Measurements from ENCODE around the gene FAHD1. TPM values are rescaled to one million over a fixed set of nuclear protein-coding genes. Genes with fewer than 3 reads are reported as not detected.

Gene FAHD1
- total RNA-seq, 1 experiment from 2014 or later = 29.2 TPM

DNA sequence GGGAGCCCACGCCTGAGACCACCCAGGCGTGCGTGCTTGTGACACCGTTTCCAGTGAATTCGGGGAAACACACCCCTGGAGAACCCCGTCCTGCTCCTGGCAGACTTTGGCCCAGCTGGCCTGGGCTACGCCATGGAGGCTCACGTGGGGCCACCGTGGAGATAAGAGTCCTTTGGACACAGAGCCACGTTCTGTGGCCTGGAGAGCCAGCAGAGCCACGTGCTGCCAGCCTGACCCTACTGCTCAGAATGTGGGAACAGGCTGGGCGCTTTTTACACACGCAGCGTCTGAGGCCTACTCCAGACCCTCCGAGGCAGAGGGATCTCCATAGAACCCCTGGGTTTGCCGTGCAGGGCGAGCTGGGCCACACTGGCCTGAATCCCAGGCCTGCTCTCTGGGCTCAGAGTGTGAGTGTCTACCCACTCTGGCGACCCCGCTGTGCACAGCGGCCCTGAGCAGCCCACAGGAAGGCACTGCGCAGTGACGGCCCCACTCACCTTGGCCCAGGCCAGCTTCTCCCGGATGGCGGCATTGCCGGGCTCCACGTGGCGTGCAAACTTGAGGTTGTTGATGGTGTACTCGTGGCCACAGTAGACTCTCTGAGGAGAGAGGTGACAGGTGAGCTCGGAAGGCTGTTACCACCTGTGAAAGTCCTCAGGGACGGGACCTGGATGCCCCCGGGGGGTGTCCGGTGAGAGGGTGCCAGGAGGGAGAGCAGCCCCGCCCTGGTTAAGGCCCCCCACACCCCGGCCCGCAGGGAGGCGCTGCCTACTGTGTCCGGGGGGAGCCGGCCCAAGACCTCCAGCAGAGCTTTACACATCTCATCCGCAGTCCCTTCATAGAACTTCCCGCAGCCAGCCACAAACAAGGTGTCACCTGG lies 10.4 kb upstream of the FAHD1 start:
- no peak for DNase-seq (ENCODE audit: extremely low read depth, low read depth)

DNA sequence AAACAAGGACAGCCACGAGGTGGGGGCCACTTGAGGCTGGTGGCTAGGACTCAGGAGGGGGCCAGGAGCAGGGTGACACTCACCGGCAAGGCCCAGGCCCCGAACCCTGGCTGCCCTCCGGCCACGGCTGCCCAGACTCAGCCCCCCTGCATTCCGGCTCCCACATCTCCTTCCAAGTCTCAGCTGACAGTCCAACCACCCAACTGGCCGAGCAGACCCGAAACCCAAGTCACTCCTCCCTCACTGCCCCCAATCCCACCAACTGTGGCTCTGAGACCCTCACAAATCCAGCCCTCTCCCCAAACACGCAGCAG lies 9.8 kb upstream of the FAHD1 start:
- no peak for DNase-seq (ENCODE audit: extremely low read depth, low read depth)

DNA sequence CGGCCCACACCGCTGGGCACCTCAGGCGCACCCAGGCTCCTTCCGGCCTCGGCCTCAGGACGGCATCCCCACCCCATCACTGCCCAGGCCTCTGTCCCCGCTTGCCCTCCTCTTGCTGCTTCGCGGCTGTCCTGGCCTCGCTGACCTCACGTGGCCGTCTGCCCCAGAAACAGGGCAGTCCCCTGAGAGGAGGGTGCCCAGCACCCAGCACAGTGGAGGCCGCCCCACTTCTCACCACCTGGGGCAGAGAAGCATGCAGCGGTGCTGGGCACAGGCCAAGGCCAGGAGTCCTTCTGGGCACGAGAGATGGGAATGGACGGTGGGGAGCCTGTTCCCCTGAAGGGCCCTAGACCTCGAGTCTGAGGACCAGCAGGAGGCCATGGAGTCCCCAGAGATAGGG lies 9.3 kb upstream of the FAHD1 start:
- no peak for DNase-seq (ENCODE audit: extremely low read depth, low read depth)

DNA sequence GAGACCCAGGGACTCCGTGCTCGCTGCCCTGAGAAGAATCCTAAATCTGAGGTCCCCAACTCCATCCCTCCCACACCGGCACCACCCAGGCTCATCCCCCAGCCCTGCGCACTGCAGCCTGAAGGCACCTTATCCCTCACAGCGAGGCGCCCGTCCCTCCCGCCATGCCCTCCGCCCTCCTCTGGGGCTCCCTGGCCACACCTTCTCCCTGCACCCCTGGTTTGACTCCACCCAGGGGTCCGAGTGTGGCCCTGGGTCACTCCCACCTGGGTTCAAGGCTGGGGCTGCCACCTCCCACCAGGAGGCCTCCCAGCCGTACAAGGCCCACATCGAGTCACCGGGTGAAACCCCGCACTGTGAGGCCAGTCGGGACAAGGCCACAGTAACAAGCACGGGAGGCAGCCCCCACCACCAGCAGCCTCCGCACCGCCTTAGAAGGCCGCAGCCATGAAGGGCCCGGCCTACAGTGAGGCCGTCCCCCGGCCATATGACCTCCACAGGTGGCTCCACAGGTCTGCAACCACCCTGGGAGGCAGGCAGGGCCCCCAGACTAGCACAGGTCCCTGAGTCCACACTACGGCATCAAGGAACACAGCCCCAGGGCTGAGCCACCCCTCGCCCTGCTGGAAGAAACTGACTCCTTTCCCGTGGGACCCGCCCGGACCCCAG lies 8.7 kb upstream of the FAHD1 start:
- no peak for DNase-seq (ENCODE audit: extremely low read depth, low read depth)

DNA sequence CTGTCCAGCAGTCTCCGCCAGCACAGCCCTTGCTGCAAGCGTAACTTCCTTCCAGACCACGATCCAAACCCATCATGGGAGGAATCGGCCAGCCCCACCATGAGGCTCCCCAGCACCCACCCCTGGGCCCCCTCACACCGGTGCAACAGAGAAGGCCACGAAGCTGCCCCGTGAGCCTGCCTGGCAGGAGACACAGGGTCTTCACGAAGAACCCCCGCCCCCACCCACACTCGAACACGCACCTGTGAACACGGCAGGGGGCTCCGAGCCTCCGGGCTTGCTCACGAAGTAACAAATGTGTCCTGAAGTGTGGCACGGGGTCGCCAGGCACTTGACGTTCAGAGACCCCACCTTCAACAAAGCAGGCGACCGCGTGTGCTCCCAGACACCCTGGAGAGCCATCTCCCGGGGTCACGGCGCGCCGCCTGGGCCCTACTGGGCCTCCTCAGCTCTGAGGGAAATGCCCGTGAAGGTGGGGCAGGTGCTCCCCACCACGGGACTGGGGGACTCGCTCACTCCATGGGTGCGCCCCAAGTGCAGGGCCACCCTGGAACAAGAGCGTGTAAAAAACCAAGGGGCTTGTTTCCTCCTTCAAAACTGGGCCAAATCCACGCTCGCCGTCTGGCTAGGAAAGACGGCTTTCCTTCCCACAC lies 8.0 kb upstream of the FAHD1 start:
- no peak for DNase-seq (ENCODE audit: extremely low read depth, low read depth)

DNA sequence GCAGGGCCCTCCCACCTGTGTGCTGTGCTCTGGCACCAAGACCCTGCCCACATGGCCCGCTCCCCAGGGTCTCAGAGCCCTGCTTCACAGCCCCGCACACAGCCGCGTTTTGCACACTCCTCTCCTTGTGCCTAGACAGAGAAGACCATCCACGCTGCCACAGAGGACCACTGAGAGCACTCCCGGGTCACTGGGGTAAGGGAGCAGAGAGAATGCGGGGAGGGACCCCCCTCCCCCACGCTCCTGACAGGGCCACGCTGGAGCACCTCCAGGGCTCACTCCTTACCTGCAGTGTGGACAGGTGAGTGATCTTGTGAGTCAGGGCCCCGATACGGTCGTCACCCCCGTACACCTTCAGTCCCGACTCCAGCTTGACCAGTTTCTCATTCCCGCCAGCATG lies 7.4 kb upstream of the FAHD1 start:
- no peak for DNase-seq (ENCODE audit: extremely low read depth, low read depth)

DNA sequence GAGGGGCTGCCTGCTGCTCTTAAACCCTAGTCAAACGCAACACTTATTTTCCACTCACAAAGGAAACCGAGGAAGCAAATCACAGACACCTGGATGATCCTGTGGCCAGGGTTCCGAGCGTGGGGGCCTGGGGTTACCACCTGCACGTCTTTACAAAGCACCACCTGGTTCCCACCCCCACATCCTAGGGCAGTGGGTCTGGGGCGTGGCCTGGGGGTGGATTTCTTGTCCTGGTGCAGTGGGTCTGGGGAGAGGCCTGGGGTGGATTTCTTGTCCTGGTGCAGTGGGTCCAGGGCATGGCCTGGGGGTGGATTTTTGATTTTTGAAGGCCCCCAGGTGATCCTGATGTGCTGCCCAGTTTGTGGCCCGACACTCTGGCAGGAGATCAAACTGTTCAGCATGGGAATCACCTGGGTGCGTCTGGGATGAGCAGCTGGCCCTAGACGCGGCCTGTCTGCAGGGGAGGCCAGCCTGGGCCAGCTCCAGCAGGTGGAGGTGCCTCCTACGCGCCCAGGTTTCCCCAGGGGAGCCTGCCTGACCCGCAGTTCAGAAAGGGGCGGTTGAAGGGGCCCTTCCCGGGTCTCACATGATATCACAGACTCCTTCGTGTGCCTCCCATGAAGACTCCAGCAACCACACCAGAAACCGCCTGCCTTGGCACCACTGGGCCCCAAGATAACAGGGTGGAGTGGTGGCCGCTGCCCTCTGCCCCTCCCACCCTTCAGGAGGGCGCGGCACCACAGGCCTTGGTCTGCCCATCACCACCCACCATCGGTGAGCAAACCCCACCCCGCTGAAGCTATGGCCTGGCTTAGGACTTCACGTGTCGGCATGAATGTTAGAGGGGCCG lies 6.7 kb upstream of the FAHD1 start:
- DNase-seq (ENCODE audit: extremely low read depth, low read depth) = no peak

DNA sequence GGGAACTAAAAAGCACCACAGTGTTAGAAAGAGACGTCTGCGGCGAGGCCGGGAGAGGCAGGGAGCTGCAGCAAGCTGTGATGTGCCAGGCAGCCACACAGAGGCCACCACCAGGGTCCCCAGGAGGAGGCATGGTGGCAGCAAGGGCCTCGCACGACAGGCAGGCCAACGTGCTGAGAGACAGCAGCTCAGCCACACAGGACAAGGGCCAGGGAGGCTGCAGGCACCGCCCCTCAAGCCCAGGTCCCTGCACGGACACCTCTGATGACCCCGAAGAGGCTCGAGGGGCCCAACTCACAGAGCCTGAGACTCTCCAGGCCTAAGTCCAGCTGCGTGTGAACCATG lies 6.1 kb upstream of the FAHD1 start:
- no peak for DNase-seq (ENCODE audit: extremely low read depth, low read depth)

DNA sequence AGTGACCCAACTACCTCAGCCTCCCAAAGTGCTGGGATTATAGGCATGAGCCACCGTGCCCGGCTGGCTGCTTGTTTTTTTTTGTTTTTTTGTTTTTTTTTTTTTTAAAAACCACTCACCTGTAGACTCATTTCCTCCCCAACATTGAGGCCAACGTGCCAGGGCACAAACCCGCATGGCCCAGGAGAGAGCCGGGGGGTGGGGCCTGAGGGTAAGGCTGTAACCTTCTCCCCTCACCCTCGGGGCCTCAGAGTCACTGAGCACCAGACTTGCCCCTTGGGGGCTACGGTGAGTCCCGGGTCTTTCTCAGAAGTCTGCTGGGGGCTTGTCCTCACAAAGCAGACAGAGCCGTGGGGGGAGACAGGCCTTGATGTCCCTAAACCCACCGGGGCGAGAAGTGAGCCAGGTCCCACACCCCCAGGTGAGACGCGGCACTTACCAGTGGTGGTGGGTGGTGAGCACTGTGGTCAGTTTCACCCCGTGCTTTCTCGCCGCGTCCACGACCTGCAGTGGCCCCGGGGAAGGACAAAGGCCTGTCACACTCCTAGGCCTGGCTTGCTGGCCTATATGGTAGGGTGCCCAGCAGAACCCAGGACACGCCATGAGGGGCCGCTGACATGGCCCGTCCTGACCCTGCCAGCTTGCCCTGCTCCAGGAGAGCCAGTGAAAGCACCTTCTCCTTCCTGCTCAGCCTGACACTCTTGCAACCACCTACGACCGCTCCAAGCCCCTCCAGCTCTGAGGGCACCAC lies 5.0 kb upstream of the FAHD1 start:
- no peak for DNase-seq (ENCODE audit: extremely low read depth, low read depth)

DNA sequence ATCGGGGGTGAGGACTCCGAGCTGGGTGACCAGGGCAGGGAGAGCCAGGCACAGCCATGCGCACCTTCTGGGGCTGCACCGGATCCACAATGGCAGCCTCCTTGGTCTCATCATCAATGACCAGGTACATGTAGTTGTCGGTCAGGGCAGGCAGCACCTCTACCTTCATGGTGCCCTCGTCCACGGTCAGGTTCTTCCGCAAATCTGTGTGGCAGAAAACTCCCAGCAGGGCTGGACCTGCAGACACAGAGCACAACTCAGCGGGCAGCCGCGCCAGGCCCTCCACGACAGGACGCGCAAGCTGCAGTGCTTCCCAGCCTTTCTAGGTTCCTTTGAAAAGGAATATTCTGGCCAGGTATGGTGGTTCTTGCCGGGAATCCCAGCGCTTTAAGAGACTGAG lies 4.2 kb upstream of the FAHD1 start:
- DNase-seq (ENCODE audit: extremely low read depth, low read depth) = no peak

DNA sequence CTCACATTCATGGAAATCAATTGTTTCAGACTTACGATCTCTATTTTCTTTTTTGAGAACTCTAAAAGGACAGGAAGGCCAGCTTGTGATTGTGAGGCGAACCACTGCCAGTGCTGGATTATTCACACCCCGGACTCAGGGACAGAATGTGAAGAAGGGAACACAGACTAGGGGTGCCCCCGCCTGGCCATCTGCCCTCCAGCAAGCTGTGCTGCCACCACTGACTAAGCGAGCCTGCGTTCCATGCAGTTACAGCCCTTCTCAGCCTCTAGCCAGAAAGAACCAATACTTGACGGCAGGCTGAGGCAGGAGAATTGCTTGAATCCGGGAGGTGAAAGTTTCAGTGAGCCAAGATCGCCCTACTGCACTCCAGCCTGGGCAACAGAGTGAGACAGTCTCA lies 3.2 kb upstream of the FAHD1 start:
- DNase-seq (ENCODE audit: extremely low read depth, low read depth) = peak; percentile 58

DNA sequence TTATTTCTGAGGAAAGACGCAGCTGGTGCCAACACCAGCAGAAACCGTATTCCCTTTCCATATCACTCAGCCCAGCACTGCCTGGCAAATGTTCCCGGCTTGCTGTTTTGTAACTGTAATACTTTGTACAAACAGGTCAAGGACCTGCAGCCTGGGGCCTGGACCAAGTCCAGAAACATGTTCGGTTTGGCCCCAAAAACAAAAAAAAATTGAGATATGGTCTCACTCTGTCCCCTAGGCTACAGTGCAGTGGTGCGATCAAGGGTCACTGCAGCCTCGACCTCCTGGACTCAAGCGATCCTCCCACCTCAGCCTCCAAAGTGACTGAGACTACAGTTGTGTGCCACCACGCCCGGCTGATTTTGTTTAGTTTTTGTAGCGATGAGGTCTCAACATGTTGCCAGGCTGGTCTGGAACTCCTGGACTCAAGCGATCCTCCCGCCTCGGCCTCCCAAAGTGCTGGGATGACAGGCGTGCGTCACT lies 1.6 kb upstream of the FAHD1 start:
- no peak for DNase-seq (ENCODE audit: extremely low read depth, low read depth)

DNA sequence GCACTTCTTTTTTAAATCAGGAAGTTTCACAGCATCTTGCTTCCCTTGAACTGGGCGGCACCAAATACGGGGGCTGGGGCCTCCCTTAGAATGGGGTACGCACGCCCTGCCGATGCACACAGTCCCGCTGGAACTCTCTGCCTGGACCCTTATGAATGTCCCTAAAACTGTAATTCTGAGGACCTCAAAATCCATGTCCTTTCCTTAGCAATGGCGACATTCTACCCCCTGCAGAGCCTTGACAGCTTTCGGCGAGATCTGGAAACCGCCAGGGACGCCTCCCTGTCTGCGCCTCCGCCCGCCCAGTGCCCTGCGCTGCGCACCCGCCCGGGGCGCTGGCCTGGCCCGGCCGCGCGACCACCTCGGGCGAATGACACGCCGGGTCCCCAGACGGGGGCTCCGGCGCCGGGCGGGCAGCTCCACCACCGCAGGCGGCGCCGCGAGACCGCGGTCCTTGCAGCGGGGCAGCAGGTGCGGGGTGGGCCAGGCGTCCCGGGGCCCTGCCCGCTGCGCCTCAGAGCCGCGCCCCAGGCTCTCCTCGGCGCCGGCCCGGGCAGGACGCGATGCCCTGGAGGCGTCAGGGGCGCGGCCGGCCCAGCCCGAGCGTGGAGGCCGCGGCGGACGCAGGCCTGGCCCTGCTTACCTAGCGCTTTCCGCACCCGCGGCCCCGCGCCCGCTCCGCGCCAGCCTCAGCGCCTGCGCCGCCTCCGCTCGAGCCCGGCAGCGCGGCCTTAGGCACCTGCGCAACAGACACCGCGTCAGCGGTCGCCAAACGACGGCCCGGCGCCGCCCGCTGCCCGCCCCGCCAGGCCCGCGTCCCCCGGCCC lies 929 bp upstream of the FAHD1 start:
- peak; percentile 40 for DNase-seq (ENCODE audit: extremely low read depth, low read depth)

DNA sequence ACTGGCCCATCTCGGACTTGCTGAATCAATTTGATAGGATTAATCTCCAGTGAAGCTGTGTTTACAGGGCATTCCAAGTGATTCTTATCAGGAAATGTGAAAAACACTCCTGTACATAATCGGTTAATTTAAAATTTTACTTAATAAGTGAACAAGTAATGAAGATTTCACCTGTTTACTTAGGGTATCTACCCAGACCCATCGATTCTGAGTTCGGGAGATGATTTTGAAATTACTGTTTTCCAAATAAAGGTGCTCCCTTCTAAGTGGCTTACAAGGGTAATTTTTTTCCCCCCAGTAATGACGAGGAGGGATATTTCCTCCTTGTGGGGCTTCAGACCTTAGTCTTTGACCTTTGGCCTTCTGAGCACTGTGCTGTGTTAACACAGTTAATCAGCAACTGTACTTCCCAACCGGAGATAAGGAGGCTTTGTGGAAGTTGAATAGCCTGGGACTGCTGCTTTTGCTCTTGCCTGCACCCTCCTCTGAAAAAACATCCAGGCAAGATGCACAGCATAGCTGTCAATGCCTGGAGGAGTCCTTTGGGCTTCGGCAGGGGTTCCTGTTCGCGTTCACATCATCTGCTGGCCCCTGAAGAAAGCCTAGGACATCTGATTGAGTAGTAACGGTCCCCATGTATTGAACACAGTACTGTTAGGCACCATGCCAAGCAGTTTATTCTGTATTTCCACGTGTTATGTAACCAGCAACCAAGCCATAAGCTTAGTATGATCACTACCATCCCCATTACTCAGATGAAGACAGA lies 1.8 kb downstream of the FAHD1 start:
- DNase-seq (ENCODE audit: extremely low read depth, low read depth) = no peak

DNA sequence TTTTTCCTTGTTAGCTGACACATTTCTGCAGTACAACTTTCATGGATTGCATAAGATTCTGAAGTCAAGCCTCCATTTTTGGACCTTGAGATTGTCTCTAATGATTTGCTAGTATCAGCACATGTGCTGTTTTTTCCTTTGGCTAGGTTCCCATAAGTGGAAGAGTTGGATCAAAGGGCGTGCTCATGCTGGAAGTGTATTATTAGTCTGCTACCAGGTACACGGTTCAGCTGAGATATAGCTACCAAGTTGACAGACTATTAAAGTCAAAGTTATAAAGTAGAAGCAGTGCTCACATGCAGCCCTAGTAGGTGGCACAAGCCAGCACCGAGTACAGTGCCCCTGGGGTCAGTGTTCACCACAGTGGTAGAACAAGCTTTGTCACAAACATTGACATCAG lies 3.2 kb downstream of the FAHD1 start:
- DNase-seq (ENCODE audit: extremely low read depth, low read depth) = no peak

DNA sequence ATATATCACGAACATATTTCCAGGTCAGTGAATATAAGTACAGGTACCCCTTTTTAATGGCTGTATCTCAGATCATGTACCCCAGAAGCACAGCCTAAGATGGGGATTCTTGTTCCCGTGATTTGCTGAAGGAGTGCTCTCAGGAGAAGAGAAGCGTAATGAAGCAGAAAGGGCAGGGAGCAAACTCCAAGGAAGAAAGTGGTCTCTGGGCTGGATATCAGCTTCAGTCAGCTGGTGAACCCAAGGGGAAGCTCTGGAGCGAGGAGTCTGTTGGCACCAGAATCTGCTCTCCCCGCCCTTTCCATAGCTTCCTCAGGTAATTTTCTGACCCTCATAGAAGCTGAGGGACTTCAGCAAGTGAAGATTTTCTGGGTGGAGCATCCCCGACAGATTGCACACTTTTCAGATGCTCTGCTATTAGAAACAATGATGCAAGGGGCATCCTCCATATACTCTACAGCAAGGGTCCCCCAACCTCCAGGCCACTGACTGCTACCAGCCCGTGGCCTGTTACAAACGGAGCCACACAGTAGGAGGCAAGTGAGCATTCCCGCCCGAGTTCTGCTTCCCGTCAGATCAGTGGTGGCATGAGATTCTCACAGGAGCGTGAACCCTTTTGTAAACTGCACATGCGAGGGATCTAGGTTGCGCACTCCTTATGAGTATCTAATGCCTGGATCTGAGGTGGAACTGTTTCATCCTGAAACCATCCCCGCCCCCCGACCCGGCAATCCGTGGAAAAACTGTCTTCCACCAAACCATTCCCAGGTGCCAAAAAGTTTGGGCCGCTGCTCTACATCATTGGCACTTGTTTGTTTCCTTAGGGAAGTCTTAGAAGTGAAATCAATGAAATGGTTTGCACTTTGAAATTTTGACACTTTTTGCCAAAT lies 4.4 kb downstream of the FAHD1 start:
- DNase-seq (ENCODE audit: extremely low read depth, low read depth) = no peak

DNA sequence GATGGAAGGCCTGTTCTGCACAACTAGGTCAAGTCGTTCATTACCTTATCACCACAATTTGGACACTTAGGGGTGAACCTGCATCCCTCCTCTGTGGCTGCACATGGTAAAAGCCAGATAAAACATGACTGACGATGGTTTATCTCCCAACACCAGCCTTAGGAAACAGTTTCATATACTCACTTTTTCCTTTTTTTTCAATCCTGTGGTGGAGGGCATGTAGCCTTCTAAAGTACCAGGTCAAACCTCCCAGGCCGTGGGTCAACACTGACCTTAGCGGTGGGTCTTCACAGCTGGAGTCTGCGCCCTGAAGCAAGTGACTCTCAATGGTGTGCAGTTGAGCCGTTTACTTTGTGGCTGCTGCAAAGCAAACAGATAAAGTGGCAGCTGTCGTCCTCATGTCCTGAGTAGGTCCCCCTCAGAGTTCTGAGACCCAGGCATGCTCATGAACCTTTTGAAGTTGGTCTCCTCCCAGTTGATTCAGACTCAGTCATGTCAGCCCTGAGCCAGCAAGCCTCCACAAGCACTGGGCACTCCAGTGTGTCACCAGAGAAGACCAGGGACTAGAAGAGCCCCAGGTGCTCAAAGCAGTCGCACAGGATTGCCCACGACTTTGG lies 5.9 kb downstream of the FAHD1 start:
- no peak for DNase-seq (ENCODE audit: extremely low read depth, low read depth)

All from NCI-H460 (cell line).